T-cell (primary cell): ENCODE data around the gene CPLX3. TPM values are rescaled to one million over a fixed set of nuclear protein-coding genes. Genes with fewer than 3 reads are reported as not detected.
A peak's percentile ranks its signal among the peaks of the same experiment; 100 is the strongest.

Experiments
- ATAC-seq, 4 experiments: fragments of 200-7000 bp in 3 of 4; fragments of 150-1000 bp in 1 of 4; cut with Tn5 transposase; replicated peaks in 1 of 4; 1 replicate in 3 of 4; 2 replicates in 1 of 4; pipeline ENCODE4 v1.10.0; 2021; ENCODE audit warnings: moderate library complexity in 3 of 4, mild to moderate bottlenecking in 2 of 4, moderate number of reproducible peaks in 1 of 4
- CTCF ChIA-PET, 2 donors: fragments of 300-600 bp; sonication (Branson Sonifier 250); formaldehyde crosslinking; loops; one replicate each; lab custom pipeline; 2022; ENCODE audit warnings: antibody characterized with exemption in 2 of 2; lab: Charles Lee
- POLR2A ChIA-PET, 2 donors: fragments of 300-600 bp; sonication (Branson Sonifier 250); formaldehyde crosslinking; loops; one replicate each; lab custom pipeline; 2022; ENCODE audit warnings: antibody characterized with exemption in 2 of 2; lab: Charles Lee
- DNase-seq, 35 experiments: peaks; one replicate each; pipeline versions ENCODE4 v3.0.0 to v3.0.0-alpha.2; 2013 to 2023
- H3K27ac ChIP-seq: one replicate; pipeline ENCODE4 v1.5.1; 2013; ENCODE audit warnings: low read length
- H3K27me3 ChIP-seq, 2 experiments: replicated peaks in 1 of 2; 1 replicate in 1 of 2; 2 replicates in 1 of 2; pipeline versions ENCODE4 v1.6.1 to v1.7.0; 2013; ENCODE audit warnings: low read length in 1 of 2, mixed read lengths in 1 of 2; ENCODE audit not compliant: control insufficient read depth in 2 of 2, insufficient read depth in 2 of 2; ENCODE audit errors: extremely low read depth in 1 of 2
- H3K36me3 ChIP-seq, 2 donors: 1 replicate in 1 of 2; 2 replicates in 1 of 2; pipeline versions ENCODE4 v1.6.1 to v1.7.0; 2013; ENCODE audit warnings: low read length in 1 of 2; ENCODE audit not compliant: control insufficient read depth in 2 of 2, insufficient read depth in 1 of 2; ENCODE audit errors: extremely low read depth in 1 of 2
- H3K4me1 ChIP-seq, 2 experiments: 1 replicate in 1 of 2; 2 replicates in 1 of 2; pipeline versions ENCODE4 v1.6.1 to v1.7.0; 2013; ENCODE audit warnings: low read length in 2 of 2, mixed read lengths in 1 of 2; ENCODE audit not compliant: insufficient read depth in 2 of 2, control insufficient read depth in 1 of 2; ENCODE audit errors: extremely low read depth in 1 of 2
- H3K4me3 ChIP-seq, 2 donors: 1 replicate in 1 of 2; 2 replicates in 1 of 2; pipeline versions ENCODE4 v1.5.1 to v1.7.0; 2013; ENCODE audit warnings: mild to moderate bottlenecking in 2 of 2, low read length in 1 of 2, moderate library complexity in 1 of 2; ENCODE audit not compliant: control insufficient read depth in 1 of 2; ENCODE audit errors: extremely low read depth in 1 of 2
- H3K9me3 ChIP-seq: 2 replicates; pipeline ENCODE4 v1.7.0; 2013
- H3K27ac Mint-ChIP-seq, 2 donors: one replicate each; pipeline ENCODE4 v1.8.0; 2020 to 2021; ENCODE audit warnings: mild to moderate bottlenecking in 2 of 2, mixed read lengths in 2 of 2
- H3K27me3 Mint-ChIP-seq, 2 donors: one replicate each; pipeline ENCODE4 v1.8.0; 2021 to 2022; ENCODE audit warnings: mixed read lengths in 2 of 2
- H3K36me3 Mint-ChIP-seq: one replicate; pipeline ENCODE4 v1.8.0; 2021; ENCODE audit warnings: mixed read lengths
- H3K4me1 Mint-ChIP-seq, 3 donors: one replicate each; pipeline ENCODE4 v1.8.0; 2020 to 2022; ENCODE audit warnings: mixed read lengths in 3 of 3, mild to moderate bottlenecking in 1 of 3
- H3K4me3 Mint-ChIP-seq, 3 donors: one replicate each; pipeline ENCODE4 v1.8.0; 2020 to 2022; ENCODE audit warnings: mild to moderate bottlenecking in 3 of 3, mixed read lengths in 3 of 3, moderate library complexity in 3 of 3
- H3K9me3 Mint-ChIP-seq, 3 donors: one replicate each; pipeline ENCODE4 v1.8.0; 2020 to 2022; ENCODE audit warnings: mixed read lengths in 3 of 3
- WGBS: methylation state at CpG from one replicate; pipeline ENCODE4 v1.1.5; 2013; ENCODE audit warnings: missing lambda C conversion rate; ENCODE audit not compliant: insufficient coverage; 5-methylcytosine and 5-hydroxymethylcytosine counted together
- total RNA-seq, 35 experiments: library from RNA in 6 of 35; stranded (reverse) in 6 of 35; fragments of 120-200 nt in 1 of 35; gene quantifications; one replicate each; pipeline versions ENCODE4 v1.2.1 to v1.2.4 and lab custom pipeline; 2013 to 2026

CPLX3 gene
- total RNA-seq, 5 donors from 2014 or later (not counting 1 experiment from before 2014, with no cell fraction given) = 0.16 to 0.50 (median 0.26) TPM; not detected in 2

DNA sequence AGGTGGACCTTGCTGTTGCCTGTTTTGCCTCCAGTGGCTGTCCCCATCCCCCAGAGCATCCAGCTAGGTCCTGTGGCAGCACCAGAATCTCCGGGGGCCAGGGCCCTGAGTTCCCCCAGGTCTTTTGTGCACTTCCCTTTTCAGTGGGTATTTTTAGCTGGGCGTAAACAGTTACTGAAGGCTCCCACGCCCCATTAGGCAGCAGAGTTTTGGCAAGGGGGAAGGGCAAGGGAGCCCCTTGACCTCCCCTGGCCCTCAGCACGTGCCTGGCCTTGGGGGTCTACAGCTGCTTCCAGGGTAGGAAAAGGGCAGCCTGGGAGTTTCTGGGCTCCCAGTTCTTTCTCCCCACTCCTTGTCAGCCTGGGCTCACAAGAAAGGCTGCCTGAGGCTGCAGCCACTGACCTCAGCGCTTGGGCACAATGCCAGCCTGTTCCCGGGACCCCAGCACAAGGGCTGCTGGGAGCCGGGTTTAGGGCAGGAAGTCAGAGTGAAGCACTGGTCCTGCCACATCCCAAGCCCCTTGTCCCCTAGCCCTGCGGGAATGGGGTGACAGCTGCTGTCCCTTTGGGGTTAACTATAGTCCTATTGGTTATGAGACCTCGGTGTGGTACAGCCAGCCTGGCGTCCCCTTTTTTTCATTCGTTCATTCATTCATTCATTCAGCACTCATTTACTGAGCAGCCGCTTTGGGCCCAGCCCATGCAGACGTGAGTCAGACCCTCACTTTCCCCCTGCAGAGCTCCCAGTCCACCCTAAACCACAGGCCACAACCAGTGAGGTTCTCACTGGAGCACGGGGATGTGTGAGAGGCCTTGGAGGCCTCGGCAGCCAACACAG is 36.1 kb upstream of the CPLX3 start:
- ATAC-seq = no peak
- H3K36me3 Mint-ChIP-seq = peaks cover 14% of the 10 kb centered on the region
- H3K9me3 Mint-ChIP-seq = no peaks in the 10 kb centered on the region
- peaks cover 76 to 96% of the 10 kb centered on the region in 2 experiments for H3K4me1 ChIP-seq
- no peaks in the 10 kb centered on the region for H3K27me3 ChIP-seq
- H3K4me3 Mint-ChIP-seq = peak overlapping the region; percentile 84 to 93 (median 93)
- H3K27ac ChIP-seq = peak overlapping the region; percentile 93
- no peaks in the 10 kb centered on the region for H3K9me3 ChIP-seq
- peak in 1 of 35 experiments; percentile 48 for DNase-seq
- H3K27ac Mint-ChIP-seq = peak overlapping the region; percentile 99 to 100
- peaks cover 0 to 38% of the 10 kb centered on the region in 2 donors for H3K36me3 ChIP-seq
- CTCF ChIA-PET = interaction anchor here in 1 of 2 donors (1.0 to 8.6 kb wide), 3 partner anchors 9 to 19 kb away, joined by 4 to 158 read pairs (median 9); partner anchors contain the start of gene CSK
- H3K4me3 ChIP-seq = peak overlapping the region; percentile 90 to 95
- POLR2A ChIA-PET = interaction anchor here in 1 of 2 donors (0.6 kb wide), 1 partner anchor 17 kb away, joined by 5 read pairs; no protein-coding TSS in a partner anchor
- peaks cover 92 to 95% (median 95%) of the 10 kb centered on the region in 3 donors for H3K4me1 Mint-ChIP-seq
- no peaks in the 10 kb centered on the region for H3K27me3 Mint-ChIP-seq
- WGBS = 0% methylated on average over 8 of the region's 15 CpGs

DNA sequence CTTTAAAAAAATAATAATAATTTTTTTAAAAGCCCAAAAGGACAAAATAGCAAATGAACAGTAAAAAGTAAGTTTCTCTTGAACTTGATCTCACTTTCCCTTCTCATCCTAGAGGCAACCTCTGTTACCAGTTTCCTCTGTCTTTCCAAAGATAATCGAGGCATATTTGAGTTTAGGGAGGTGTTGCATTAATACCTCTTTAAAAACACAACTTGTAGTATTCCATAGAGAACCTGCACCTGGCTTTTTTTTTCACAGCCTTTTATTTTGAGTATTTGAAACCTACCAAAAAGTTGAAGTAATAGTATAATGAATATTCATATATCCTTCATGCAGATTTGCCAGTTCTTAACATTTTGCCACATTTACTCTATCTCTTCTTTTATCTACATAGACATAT is 35.4 kb upstream of the CPLX3 start:
- H3K4me1 ChIP-seq = peaks cover 79 to 96% of the 10 kb centered on the region in 2 experiments
- no peaks in the 10 kb centered on the region for H3K27me3 Mint-ChIP-seq
- ChIA-PET CTCF (interaction anchor here in 1 of 2 donors (1.8 to 8.6 kb wide), 3 partner anchors 11 to 20 kb away, joined by 9 to 158 read pairs (median 139); partner anchors contain the start of gene CSK), POLR2A (no interaction called here)
- H3K4me3 ChIP-seq = peak overlapping the region in 1 of 2 donors; percentile 5
- no peak for ATAC-seq
- peak overlapping the region; percentile 66 to 93 (median 84) for H3K4me3 Mint-ChIP-seq
- H3K27ac Mint-ChIP-seq = peak overlapping the region; percentile 99 to 100
- H3K36me3 Mint-ChIP-seq = peaks cover 15% of the 10 kb centered on the region
- H3K4me1 Mint-ChIP-seq = peaks cover 92 to 94% (median 93%) of the 10 kb centered on the region in 3 donors
- no CpG with 5 or more reads among the region's 1 CpG for WGBS
- DNase-seq = no peak
- H3K27ac ChIP-seq = peak overlapping the region; percentile 93
- no peaks in the 10 kb centered on the region for H3K27me3 ChIP-seq
- no peaks in the 10 kb centered on the region for H3K9me3 Mint-ChIP-seq
- H3K9me3 ChIP-seq = no peaks in the 10 kb centered on the region
- peaks cover 0 to 41% of the 10 kb centered on the region in 2 donors for H3K36me3 ChIP-seq

DNA sequence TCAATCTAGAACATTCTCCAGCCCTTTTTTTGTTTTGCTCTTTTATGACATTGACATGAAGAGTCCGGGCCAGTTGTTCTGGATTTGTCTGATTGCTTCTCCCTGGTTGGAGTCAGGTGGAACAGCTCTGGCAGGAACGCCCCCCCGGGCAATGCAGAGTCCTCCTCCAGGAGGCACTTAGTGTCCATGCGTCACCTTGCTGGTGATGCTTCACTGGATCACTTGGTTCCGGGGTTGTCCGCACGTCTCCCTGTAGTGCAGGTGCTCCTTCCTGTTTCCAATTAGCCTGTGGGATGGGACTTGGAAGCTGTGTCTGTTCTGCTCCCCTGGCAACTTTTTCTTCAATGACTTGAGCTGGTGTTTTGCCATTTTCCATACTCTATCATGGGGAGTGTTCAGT is 34.8 kb upstream of the CPLX3 start:
- Mint-ChIP-seq H3K36me3 (peaks cover 18% of the 10 kb centered on the region), H3K9me3 (no peaks in the 10 kb centered on the region), H3K4me1 (peaks cover 92 to 95% (median 93%) of the 10 kb centered on the region in 3 donors), H3K4me3 (peak overlapping the region; percentile 66 to 93 (median 84)), H3K27ac (peak overlapping the region; percentile 99 to 100), H3K27me3 (no peaks in the 10 kb centered on the region)
- Histone ChIP-seq H3K4me1 (peaks cover 81 to 96% of the 10 kb centered on the region in 2 experiments), H3K9me3 (no peaks in the 10 kb centered on the region), H3K36me3 (peaks cover 0 to 39% of the 10 kb centered on the region in 2 donors), H3K27ac (peak overlapping the region; percentile 93), H3K4me3 (peak overlapping the region; percentile 20 to 38), H3K27me3 (no peaks in the 10 kb centered on the region)
- no peak for DNase-seq
- CTCF ChIA-PET = interaction anchor here (1.1 to 8.6 kb wide), 4 partner anchors 11 to 110 kb away, joined by 3 to 158 read pairs (median 72); partner anchors contain the start of gene CSK (in 1 of the 2)
- ATAC-seq = no peak
- POLR2A ChIA-PET = interaction anchor here in 1 of 2 donors (1.0 kb wide), 1 partner anchor 11 kb away, joined by 4 read pairs; no protein-coding TSS in a partner anchor
- 69% methylated on average over 2 of the region's 7 CpGs for WGBS

DNA sequence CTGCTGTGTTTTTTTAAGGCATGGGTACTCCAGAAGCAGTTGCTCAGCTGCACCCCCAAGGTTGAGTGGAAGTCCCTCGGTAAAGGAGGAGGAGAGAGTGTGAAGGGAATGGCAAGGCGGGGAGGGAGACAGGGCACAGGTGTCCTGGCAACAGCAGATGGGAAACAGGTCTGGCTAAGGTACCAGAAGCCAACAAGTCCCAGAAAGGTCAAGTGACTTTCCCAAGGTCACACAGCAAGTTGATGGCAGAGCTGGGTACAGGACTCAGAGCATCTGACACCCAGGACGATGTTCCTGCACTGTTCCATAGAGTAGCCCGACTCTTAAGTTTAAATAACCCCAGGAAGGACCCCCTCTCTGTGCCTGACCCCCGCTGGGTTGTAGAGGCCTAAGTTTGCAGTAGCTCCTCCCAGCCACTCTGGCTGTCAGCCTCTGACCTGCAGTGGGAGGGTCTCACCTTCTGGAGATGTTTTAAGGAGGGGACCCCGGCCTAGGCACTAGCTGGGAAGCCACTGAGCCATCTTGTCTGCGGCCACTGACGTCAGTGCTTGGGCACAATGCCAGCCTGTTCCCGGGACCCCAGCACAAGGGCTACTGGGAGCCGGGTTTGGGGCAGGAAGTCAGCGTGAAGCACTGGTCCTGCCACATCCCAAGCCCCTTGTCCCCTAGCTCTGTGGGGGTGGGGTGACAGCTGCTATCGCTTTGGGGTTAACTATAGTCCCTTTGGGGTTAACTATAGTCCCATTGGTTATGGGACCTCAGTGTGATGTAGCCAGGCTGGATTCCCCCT is 34.0 kb upstream of the CPLX3 start:
- peaks cover 0 to 43% of the 10 kb centered on the region in 2 donors for H3K36me3 ChIP-seq
- 34% methylated on average over 9 of the region's 12 CpGs for WGBS
- peaks cover 18% of the 10 kb centered on the region for H3K36me3 Mint-ChIP-seq
- peak overlapping the region; percentile 93 for H3K27ac ChIP-seq
- CTCF ChIA-PET = interaction anchor here (0.5 to 8.6 kb wide), 13 partner anchors 11 to 231 kb away, joined by 3 to 158 read pairs (median 6); partner anchors contain the start of genes CSK (in 2 of the 2), CPLX3 (in 1 of the 2) and PPCDC (in 1 of the 2)
- no peaks in the 10 kb centered on the region for H3K9me3 ChIP-seq
- H3K27ac Mint-ChIP-seq = peak overlapping the region; percentile 99 to 100
- H3K27me3 ChIP-seq = no peaks in the 10 kb centered on the region
- peak in 3 of 35 experiments; percentile 21 to 48 (median 24) for DNase-seq
- H3K9me3 Mint-ChIP-seq = no peaks in the 10 kb centered on the region
- peak overlapping the region; percentile 66 to 93 (median 84) for H3K4me3 Mint-ChIP-seq
- peak overlapping the region; percentile 20 to 42 for H3K4me3 ChIP-seq
- H3K27me3 Mint-ChIP-seq = no peaks in the 10 kb centered on the region
- no peak for ATAC-seq
- POLR2A ChIA-PET = interaction anchor here (0.9 to 1.6 kb wide), 4 partner anchors 8 to 15 kb away, joined by 3 to 9 read pairs (median 6); no protein-coding TSS in a partner anchor
- peaks cover 79 to 96% of the 10 kb centered on the region in 2 experiments for H3K4me1 ChIP-seq
- H3K4me1 Mint-ChIP-seq = peaks cover 89 to 94% (median 91%) of the 10 kb centered on the region in 3 donors

DNA sequence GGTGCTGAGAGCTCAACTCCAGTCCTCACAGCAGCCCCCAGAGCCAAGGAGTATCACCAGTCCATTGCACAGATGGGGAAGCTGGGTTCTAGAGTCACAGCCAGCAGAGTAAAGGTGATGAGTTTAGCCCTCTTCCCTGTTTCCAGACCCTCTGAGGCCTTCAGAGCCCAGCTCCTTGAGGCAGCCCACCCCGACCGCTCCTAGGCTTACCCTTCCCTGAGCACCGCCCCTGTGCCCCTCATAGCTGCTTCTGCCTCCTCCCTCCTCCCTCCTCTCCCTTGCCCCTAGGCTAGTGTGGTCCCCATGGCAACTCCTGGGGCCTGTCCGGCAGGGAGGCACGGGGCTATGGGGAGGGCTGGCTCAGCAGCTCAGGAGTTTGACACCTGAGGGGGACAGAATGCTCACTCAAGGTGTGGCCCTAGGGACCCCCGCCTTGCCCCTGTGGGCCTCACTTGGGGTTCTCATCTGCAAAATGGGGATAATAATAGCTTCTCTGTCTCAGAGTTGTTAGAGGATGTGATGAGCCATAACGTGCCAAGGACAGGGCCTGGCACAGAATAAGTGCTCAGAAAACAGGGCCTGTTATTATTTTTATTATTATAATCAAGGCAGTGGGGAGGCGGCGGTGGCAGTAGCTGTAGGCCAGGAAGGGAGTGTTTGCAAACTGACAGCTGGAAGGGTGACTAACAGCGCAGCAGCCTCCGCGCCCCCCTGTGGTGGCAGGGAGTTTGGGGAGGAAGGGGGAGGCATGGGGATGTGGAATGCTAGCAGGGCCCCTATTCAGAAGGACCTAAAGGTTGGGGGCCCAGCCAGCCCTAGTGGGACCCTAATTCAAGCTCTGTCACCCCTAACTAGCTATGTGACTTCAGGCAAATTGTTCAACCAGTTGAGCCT is 33.0 kb upstream of the CPLX3 start:
- DNase-seq = peak in 34 of 35 experiments; percentile 54 to 86 (median 74)
- no peaks in the 10 kb centered on the region for H3K9me3 Mint-ChIP-seq
- peak; percentile 39 to 57 (median 50) for ATAC-seq
- Histone ChIP-seq H3K36me3 (peaks cover 0 to 52% of the 10 kb centered on the region in 2 donors), H3K9me3 (no peaks in the 10 kb centered on the region), H3K4me1 (peaks cover 76 to 96% of the 10 kb centered on the region in 2 experiments), H3K4me3 (peak overlapping the region; percentile 20 to 42), H3K27me3 (no peaks in the 10 kb centered on the region), H3K27ac (peak overlapping the region; percentile 93)
- H3K4me1 Mint-ChIP-seq = peaks cover 89 to 94% (median 91%) of the 10 kb centered on the region in 3 donors
- WGBS = 35% methylated on average over 9 of the region's 12 CpGs
- H3K27ac Mint-ChIP-seq = peak overlapping the region; percentile 99 to 100
- CTCF ChIA-PET = interaction anchor here (0.5 to 8.6 kb wide), 18 partner anchors 9 to 230 kb away, joined by 3 to 158 read pairs (median 6); partner anchors contain the start of genes CSK (in 2 of the 2), CPLX3 (in 1 of the 2) and PPCDC (in 1 of the 2)
- no peaks in the 10 kb centered on the region for H3K27me3 Mint-ChIP-seq
- peak overlapping the region; percentile 28 to 84 (median 57) for H3K4me3 Mint-ChIP-seq
- POLR2A ChIA-PET = interaction anchor here (0.5 to 1.6 kb wide), 10 partner anchors 9 to 158 kb away, joined by 3 to 9 read pairs (median 4); partner anchors contain the start of gene CSK (in 1 of the 2)
- peaks cover 22% of the 10 kb centered on the region for H3K36me3 Mint-ChIP-seq
